Skeletal muscle satellite cell (primary cell): Measurements from ENCODE around the gene OGA.

Source experiments
- H3K27me3 ChIP-seq: 2 replicates; pipeline ENCODE4 v1.7.0; 2013; ENCODE audit warnings: low read length; ENCODE audit not compliant: control insufficient read depth, insufficient read depth
- H3K36me3 ChIP-seq: 2 replicates; pipeline ENCODE4 v1.7.0; 2013; ENCODE audit warnings: mild to moderate bottlenecking, control low read depth, low read length; ENCODE audit not compliant: insufficient read depth
- H3K4me1 ChIP-seq: 2 replicates; pipeline ENCODE4 v1.7.0; 2013; ENCODE audit warnings: low read length; ENCODE audit not compliant: control insufficient read depth, insufficient read depth
- H3K4me2 ChIP-seq: 2 replicates; pipeline ENCODE4 v1.7.0; 2013; ENCODE audit warnings: mild to moderate bottlenecking, low read length
- H3K4me3 ChIP-seq: 2 replicates; pipeline ENCODE4 v1.7.0; 2013; ENCODE audit warnings: low read length
- H3K9ac ChIP-seq: 2 replicates; pipeline ENCODE4 v1.7.0; 2013; ENCODE audit warnings: mild to moderate bottlenecking, low read depth, low read length, moderate library complexity
- H3K9me3 ChIP-seq: replicated peaks from 2 replicates; pipeline ENCODE4 v1.7.0; 2013; ENCODE audit warnings: mild to moderate bottlenecking, control low read depth, low read length

OGA gene

GRCh38 chr10:101843032-101844021 is 25.1 kb upstream of the OGA start, which contains the start of gene KCNIP2:
Gene KCNIP2, minus strand, starts transcription at chr10:101843800. Its CDS starts 232 bp downstream, at chr10:101843568.
- no peaks in the 10 kb centered on the region for H3K27me3 ChIP-seq
- no peaks in the 10 kb centered on the region for H3K36me3 ChIP-seq
- peaks cover 9% of the 10 kb centered on the region for H3K4me1 ChIP-seq
- H3K4me2 ChIP-seq, result no peak within 1 kb of the TSS
- no peak within 1 kb of the TSS for H3K9ac ChIP-seq
- H3K9me3 ChIP-seq, result no peaks in the 10 kb centered on the region
- H3K4me3 ChIP-seq, result no peak within 1 kb of the TSS

- peaks cover 9% of the 10 kb centered on the region for H3K4me1 ChIP-seq
Measured at GRCh38 chr10:101841826-101842225, 23.6 kb upstream of the OGA start.

GRCh38 chr10:101840741-101841453 is 22.7 kb upstream of the OGA start:
- Histone ChIP-seq H3K9ac (no peak overlapping the region), H3K4me3 (peak overlapping the region; percentile 65), H3K9me3 (no peaks in the 10 kb centered on the region), H3K4me2 (peak overlapping the region; percentile 86), H3K27me3 (no peaks in the 10 kb centered on the region), H3K36me3 (no peaks in the 10 kb centered on the region), H3K4me1 (peaks cover 9% of the 10 kb centered on the region)

More at GRCh38 chr10:101841826-101842225, 23.6 kb upstream of the OGA start:
- H3K4me3 ChIP-seq, result no peak overlapping the region
- H3K4me2 ChIP-seq, result no peak overlapping the region
- no peaks in the 10 kb centered on the region for H3K9me3 ChIP-seq
- no peaks in the 10 kb centered on the region for H3K36me3 ChIP-seq
- H3K27me3 ChIP-seq, result no peaks in the 10 kb centered on the region
- no peak overlapping the region for H3K9ac ChIP-seq

- no peaks in the 10 kb centered on the region for H3K27me3 ChIP-seq
- H3K9me3 ChIP-seq, result no peaks in the 10 kb centered on the region
- H3K4me3 ChIP-seq, result peak overlapping the region; percentile 34
- H3K36me3 ChIP-seq, result no peaks in the 10 kb centered on the region
- H3K4me2 ChIP-seq, result peak overlapping the region; percentile 86
- H3K9ac ChIP-seq, result no peak overlapping the region
- H3K4me1 ChIP-seq, result peaks cover 9% of the 10 kb centered on the region
Measured at GRCh38 chr10:101840102-101840684, 21.9 kb upstream of the OGA start.

GRCh38 chr10:101839416-101840063 is 21.3 kb upstream of the OGA start:
- H3K4me1 ChIP-seq, result peaks cover 9% of the 10 kb centered on the region
- H3K36me3 ChIP-seq, result no peaks in the 10 kb centered on the region

GRCh38 chr10:101839002-101839401 is 20.8 kb upstream of the OGA start:
- Histone ChIP-seq H3K9me3 (no peaks in the 10 kb centered on the region), H3K27me3 (no peaks in the 10 kb centered on the region), H3K9ac (no peak overlapping the region), H3K4me2 (no peak overlapping the region), H3K4me3 (no peak overlapping the region), H3K36me3 (no peaks in the 10 kb centered on the region), H3K4me1 (peaks cover 9% of the 10 kb centered on the region)

More at GRCh38 chr10:101839416-101840063, 21.3 kb upstream of the OGA start:
- peak overlapping the region; percentile 86 for H3K4me2 ChIP-seq
- H3K9me3 ChIP-seq, result no peaks in the 10 kb centered on the region
- H3K27me3 ChIP-seq, result no peaks in the 10 kb centered on the region
- H3K9ac ChIP-seq, result no peak overlapping the region
- H3K4me3 ChIP-seq, result peak overlapping the region; percentile 34

GRCh38 chr10:101838416-101838970 is 20.2 kb upstream of the OGA start:
- H3K36me3 ChIP-seq, result no peaks in the 10 kb centered on the region
- no peak overlapping the region for H3K4me3 ChIP-seq
- H3K9ac ChIP-seq, result no peak overlapping the region
- no peaks in the 10 kb centered on the region for H3K27me3 ChIP-seq
- no peak overlapping the region for H3K4me2 ChIP-seq
- H3K9me3 ChIP-seq, result no peaks in the 10 kb centered on the region
- H3K4me1 ChIP-seq, result peaks cover 9% of the 10 kb centered on the region

- Histone ChIP-seq H3K4me2 (no peak overlapping the region), H3K9ac (no peak overlapping the region), H3K36me3 (no peaks in the 10 kb centered on the region), H3K4me3 (no peak overlapping the region), H3K9me3 (no peaks in the 10 kb centered on the region), H3K4me1 (peaks cover 9% of the 10 kb centered on the region), H3K27me3 (no peaks in the 10 kb centered on the region)
Measured at GRCh38 chr10:101837748-101838147, 19.5 kb upstream of the OGA start.

GRCh38 chr10:101835362-101835761 is 17.1 kb upstream of the OGA start:
- Histone ChIP-seq H3K4me2 (no peak overlapping the region), H3K4me3 (no peak overlapping the region), H3K36me3 (no peaks in the 10 kb centered on the region), H3K27me3 (no peaks in the 10 kb centered on the region), H3K4me1 (peaks cover 15% of the 10 kb centered on the region), H3K9ac (no peak overlapping the region), H3K9me3 (no peaks in the 10 kb centered on the region)

- H3K9me3 ChIP-seq, result no peaks in the 10 kb centered on the region
- no peak overlapping the region for H3K4me2 ChIP-seq
- H3K4me3 ChIP-seq, result no peak overlapping the region
- H3K9ac ChIP-seq, result no peak overlapping the region
- H3K27me3 ChIP-seq, result no peaks in the 10 kb centered on the region
- H3K4me1 ChIP-seq, result peaks cover 17% of the 10 kb centered on the region
- no peaks in the 10 kb centered on the region for H3K36me3 ChIP-seq
Measured at GRCh38 chr10:101834341-101834740, 16.1 kb upstream of the OGA start.
